Pancreas (tissue), 10 donors: ENCODE results near the gene INSRR. TPM values are rescaled to one million over a fixed set of nuclear protein-coding genes. Genes with fewer than 3 reads are reported as not detected.

Experiments
- ATAC-seq, 4 donors: fragments of 200-7000 bp; cut with Tn5 transposase; one replicate each; pipeline versions ENCODE4 v1.8.0 to v1.9.1; 2020; ENCODE audit warnings: mild to moderate bottlenecking in 4 of 4, moderate library complexity in 4 of 4
- DNase-seq, 6 donors: peaks; one replicate each; pipeline ENCODE4 v3.0.0-alpha.2; 2020
- FAIRE-seq: peaks from 2 replicates; lab custom pipeline; 2012; peaks lifted over from hg19 to GRCh38; lab: Jason Lieb, UNC
- H3K27ac ChIP-seq, 4 donors: fragments of 200-600 bp; sonication (generic); 1 replicate in 3 of 4; 2 replicates in 1 of 4; pipeline versions ENCODE4 v1.5.0 to v1.8.0; 2020
- H3K27me3 ChIP-seq, 4 donors: fragments of 200-600 bp; one replicate each; pipeline ENCODE4 v1.8.0; 2021
- H3K36me3 ChIP-seq, 3 donors: fragments of 200-600 bp; sonication (generic) in 1 of 3; one replicate each; pipeline versions ENCODE4 v1.5.0 to v1.8.0; 2020 to 2021
- H3K4me1 ChIP-seq, 3 donors: fragments of 200-600 bp; one replicate each; pipeline ENCODE4 v1.8.0; 2021
- H3K4me3 ChIP-seq, 4 donors: fragments of 200-600 bp; sonication (generic) in 2 of 4; one replicate each; pipeline versions ENCODE4 v1.5.0 to v1.8.0; 2020 to 2021
- H3K9me3 ChIP-seq, 4 donors: fragments of 200-600 bp; one replicate each; pipeline ENCODE4 v1.8.0; 2021
- WGBS, 2 donors: extraction: QIAGEN DNeasy Blood & Tissue Kit; methylation state at CpG; one replicate each; pipeline ENCODE4 v1.1.7; 2013; 5-methylcytosine and 5-hydroxymethylcytosine counted together
- intact Hi-C, 3 donors: fragments of 100-400 bp; cut with DNase I; formaldehyde crosslinking; loops; one replicate each; pipeline versions ENCODE4 v1.11.1 to v1.14.2; 2022
- polyA plus RNA-seq, 2 donors: library from polyadenylated mRNA; stranded (reverse); fragments of 200-250 nt; gene quantifications; one replicate each; pipeline ENCODE4 v1.2.3, GENCODE V29; 2013
- total RNA-seq, 6 donors: library from RNA; stranded (reverse); fragmentation: NEBNext Ultra II Directional in 4 of 6; extraction: Animal tissue kit (Norgen Biotek cat#: 25700) in 4 of 6; gene quantifications; one replicate each; pipeline versions ENCODE4 v1.2.1 to v1.2.4, GENCODE V29; 2021 to 2023
- TF ChIP-seq, protein P1 (sequence below), 4 donors: fragments of 200-600 bp; sonication (generic) in 3 of 4; IDR thresholded peaks; one replicate each; pipeline versions ENCODE4 v1.5.0 to v1.8.0; 2021; ENCODE audit warnings: antibody characterized with exemption in 4 of 4
- donor health status: healthy with polysubstance abuse.
- donor health status: DM: no; HTN: no; CAD: no; lungs with moderate emphysema.
- donor health status: DM: no; HTN: no; CAD: no.
- donor health status: control.
- donor health status: control.
- donor health status: Bipolar disorder and iron deficiency.
- donor health status: DM: yes; HTN: yes; CAD: no.
- donor health status: DM: no; HTN: no; CAD: no.
- donor health status: DM: no; HTN: no; CAD: no.
- donor health status: DM: yes; HTN: yes; CAD: no.

Gene INSRR
- total and polyA plus RNA-seq, 8 donors, result 0.03 to 0.99 (median 0.18) TPM

DNA sequence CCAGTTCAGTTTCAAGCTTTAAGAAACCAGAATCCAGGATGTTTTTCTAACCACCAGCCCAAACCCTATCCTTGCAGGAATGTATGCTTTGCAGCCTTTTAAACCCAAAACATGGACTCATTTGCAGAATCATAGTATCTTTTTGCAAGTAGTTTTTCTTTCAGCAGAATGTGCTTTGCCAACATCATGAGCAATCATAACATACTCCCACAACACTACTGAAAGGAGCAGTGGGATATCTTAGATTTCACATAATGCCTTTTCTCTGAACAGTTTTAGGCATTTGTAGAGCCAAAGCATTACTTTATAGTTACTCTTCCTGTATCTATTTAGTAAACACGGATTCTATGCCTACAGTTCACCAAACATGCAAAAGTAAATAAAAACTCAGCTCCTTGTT lies 32.3 kb downstream of the INSRR start:
- FAIRE-seq, result no peak
- no peaks in the 10 kb centered on the region for H3K36me3 ChIP-seq
- H3K4me1 ChIP-seq, result no peaks in the 10 kb centered on the region
- TF ChIP-seq, protein P1, sequence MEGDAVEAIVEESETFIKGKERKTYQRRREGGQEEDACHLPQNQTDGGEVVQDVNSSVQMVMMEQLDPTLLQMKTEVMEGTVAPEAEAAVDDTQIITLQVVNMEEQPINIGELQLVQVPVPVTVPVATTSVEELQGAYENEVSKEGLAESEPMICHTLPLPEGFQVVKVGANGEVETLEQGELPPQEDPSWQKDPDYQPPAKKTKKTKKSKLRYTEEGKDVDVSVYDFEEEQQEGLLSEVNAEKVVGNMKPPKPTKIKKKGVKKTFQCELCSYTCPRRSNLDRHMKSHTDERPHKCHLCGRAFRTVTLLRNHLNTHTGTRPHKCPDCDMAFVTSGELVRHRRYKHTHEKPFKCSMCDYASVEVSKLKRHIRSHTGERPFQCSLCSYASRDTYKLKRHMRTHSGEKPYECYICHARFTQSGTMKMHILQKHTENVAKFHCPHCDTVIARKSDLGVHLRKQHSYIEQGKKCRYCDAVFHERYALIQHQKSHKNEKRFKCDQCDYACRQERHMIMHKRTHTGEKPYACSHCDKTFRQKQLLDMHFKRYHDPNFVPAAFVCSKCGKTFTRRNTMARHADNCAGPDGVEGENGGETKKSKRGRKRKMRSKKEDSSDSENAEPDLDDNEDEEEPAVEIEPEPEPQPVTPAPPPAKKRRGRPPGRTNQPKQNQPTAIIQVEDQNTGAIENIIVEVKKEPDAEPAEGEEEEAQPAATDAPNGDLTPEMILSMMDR (IDR thresholded peaks at IDR 0.05), result no peak
- no peaks in the 10 kb centered on the region for H3K9me3 ChIP-seq
- no peak for DNase-seq
- H3K4me3 ChIP-seq, result no peak overlapping the region
- no peak for ATAC-seq
- no peak overlapping the region for H3K27ac ChIP-seq
- intact Hi-C loops, result no loop called here
- WGBS, 2 donors, result 47 to 49% methylated on average over 1 of the region's 1 CpG
- no peaks in the 10 kb centered on the region for H3K27me3 ChIP-seq

DNA sequence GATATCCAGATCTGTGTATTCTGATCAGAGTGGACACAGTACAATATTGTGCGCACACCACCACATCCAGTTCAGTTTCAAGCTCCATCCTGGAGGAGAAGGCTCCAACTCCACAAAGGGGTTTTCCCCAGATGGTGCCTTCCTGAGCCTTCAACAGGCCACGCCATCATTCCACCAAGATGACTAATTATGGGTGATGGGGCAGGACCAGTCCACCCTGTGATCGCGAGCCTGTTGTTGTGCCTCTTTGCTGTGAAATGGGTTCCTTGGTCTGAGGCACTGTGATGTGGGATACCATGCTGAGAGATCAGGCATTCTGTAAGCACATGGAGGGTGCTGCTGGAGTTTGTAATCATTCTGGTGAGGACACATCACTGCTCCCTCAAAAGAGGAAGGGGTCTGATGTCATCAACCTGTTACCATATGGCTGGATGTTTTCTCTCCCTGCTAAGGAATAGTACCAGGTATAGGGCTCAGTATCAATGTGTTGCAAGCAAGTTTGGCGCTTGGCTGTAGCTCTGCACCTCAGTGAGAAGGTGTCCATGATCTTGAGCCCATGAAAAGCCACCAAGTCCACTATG lies 35.6 kb downstream of the INSRR start:
- Histone ChIP-seq H3K27ac (no peak overlapping the region), H3K36me3 (no peaks in the 10 kb centered on the region), H3K27me3 (no peaks in the 10 kb centered on the region), H3K4me1 (no peaks in the 10 kb centered on the region), H3K4me3 (no peak overlapping the region), H3K9me3 (no peaks in the 10 kb centered on the region)
- FAIRE-seq, result no peak
- intact Hi-C loops, result no loop called here
- no peak for DNase-seq
- no peak for ATAC-seq
- TF ChIP-seq, protein P1 (IDR thresholded peaks at IDR 0.05), result no peak
- WGBS, 2 donors, result 77 to 78% methylated on average over 5 of the region's 5 CpGs

DNA sequence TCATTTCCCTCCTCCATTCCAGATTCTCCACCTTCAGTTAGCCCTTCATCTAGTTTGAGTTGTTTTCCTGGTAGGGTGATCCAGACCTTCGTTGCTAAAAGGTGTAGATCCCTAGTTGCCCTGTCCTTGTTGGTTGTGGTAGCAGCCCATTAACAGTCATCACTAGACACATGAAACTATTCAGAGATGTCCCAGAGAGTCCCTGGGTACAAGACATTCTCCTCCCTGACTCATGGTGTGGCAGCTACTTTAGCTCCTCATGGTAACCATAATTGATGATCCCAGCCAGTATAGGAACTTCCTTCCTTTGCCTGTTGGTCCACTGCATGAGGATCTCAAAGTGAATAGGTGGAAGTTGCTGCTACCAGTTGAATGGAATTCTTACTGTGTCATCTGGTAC lies 36.2 kb downstream of the INSRR start:
- Histone ChIP-seq H3K36me3 (no peaks in the 10 kb centered on the region), H3K27me3 (no peaks in the 10 kb centered on the region), H3K4me1 (no peaks in the 10 kb centered on the region), H3K27ac (no peak overlapping the region), H3K9me3 (no peaks in the 10 kb centered on the region), H3K4me3 (no peak overlapping the region)
- TF ChIP-seq, protein P1 (IDR thresholded peaks at IDR 0.05), result no peak
- 42 to 59% methylated on average over 1 of the region's 1 CpG for whole genome bisulfite sequencing, 2 donors
- FAIRE-seq (no peak), DNase-seq (no peak), ATAC-seq (no peak)
- intact Hi-C loops, result no loop called here

DNA sequence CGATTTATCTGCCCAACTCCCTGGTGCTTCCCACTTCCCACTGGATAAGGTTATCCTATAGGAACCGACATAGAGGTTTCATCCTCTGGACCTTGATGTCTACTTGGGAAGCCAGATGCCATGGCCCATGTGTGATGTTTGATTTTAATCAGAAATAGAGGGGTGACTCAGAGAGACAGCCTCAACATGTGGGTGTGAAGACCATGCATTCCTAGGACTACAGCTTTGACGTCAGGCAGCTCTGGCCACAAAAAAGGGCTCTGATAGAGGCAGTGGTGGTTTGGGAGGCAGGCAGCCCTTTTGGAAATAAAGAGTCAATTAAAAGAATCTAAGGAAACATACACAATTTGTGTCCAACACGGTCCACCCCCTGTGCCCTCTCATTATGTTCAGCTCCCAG lies 37.1 kb downstream of the INSRR start:
- no peak overlapping the region for H3K27ac ChIP-seq
- 59 to 67% methylated on average over 4 of the region's 4 CpGs for WGBS, 2 donors
- no peak for DNase-seq
- H3K4me1 ChIP-seq, result no peaks in the 10 kb centered on the region
- TF ChIP-seq, protein P1 (IDR thresholded peaks at IDR 0.05), result no peak
- intact Hi-C loops, result no loop called here
- no peak for ATAC-seq
- H3K4me3 ChIP-seq, result no peak overlapping the region
- no peaks in the 10 kb centered on the region for H3K27me3 ChIP-seq
- no peaks in the 10 kb centered on the region for H3K36me3 ChIP-seq
- H3K9me3 ChIP-seq, result no peaks in the 10 kb centered on the region
- FAIRE-seq, result no peak

DNA sequence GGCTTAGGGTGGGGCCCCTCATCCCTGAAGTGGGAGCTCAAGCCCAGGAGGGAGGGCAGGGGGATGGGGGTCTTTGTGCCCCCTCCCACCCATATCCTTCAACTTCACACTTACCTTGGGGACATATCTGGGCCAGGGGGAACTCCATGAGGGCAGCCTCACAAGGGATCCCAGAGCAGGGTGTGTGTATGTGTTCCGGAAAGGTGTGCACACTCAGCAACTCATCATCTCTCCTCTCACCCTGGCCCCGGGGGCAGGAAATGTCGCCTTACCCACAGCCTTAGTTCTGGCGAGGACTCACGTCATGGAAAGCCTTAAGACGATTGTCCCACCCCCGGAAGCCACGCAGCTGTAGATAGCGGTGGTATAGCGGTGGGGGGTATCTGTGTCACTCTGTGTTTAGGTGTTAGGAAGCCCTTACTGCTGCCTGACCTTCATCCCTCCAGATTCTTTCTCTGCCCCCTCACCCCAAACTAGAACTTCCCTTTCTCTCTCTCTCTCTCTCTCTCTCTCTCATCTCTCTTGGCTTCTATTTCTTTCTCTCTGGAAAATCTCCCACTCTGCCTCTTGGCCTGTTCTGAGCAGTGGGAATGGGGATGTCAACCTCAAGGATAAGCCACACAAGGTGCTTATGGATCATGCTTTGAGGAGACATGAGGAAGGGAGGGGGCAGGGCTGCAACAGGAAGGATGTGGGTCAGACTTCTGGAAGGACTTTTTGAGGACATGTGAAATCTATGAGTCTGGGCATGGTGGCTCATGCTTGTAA lies 42.2 kb downstream of the INSRR start, which contains the start of gene SH2D2A:
TSS of gene SH2D2A (minus strand) at position 288 of the 768 bp plus-strand sequence. CDS start at position 148, 140 bp downstream.
- ATAC-seq, result peak in 3 of 4 donors; percentile 4 to 25 (median 11)
- peaks cover 0 to 6% (median 3%) of the 10 kb centered on the region in 3 donors for H3K4me1 ChIP-seq
- peak within 1 kb of the TSS in 2 of 4 donors; percentile 0 to 15 for H3K27ac ChIP-seq
- H3K27me3 ChIP-seq, result no peaks in the 10 kb centered on the region
- FAIRE-seq, result no peak
- H3K4me3 ChIP-seq, result peak within 1 kb of the TSS in 1 of 4 donors; percentile 18
- 46 to 69% methylated on average over 10 of the region's 10 CpGs for WGBS, 2 donors
- DNase-seq, result no peak
- no peaks in the 10 kb centered on the region for H3K9me3 ChIP-seq
- TF ChIP-seq, protein P1 (IDR thresholded peaks at IDR 0.05), result no peak
- H3K36me3 ChIP-seq, result no peaks in the 10 kb centered on the region
- intact Hi-C loops, result no loop called here
